OCI-LY1 (cell line): Measurements from ENCODE around the gene RECQL5.

Experiments
- EZH2 ChIP-seq: fragments of 200-600 bp; sonication (generic), shearing (Covaris generic); IDR thresholded peaks from 2 replicates; pipeline ENCODE4 v1.8.0; 2017; ENCODE audit warnings: borderline replicate concordance, mixed run types, mild to moderate bottlenecking, antibody characterized with exemption, low read length, moderate library complexity, mixed read lengths
- TF ChIP-seq, protein P1 (sequence below): fragments of 200-600 bp; sonication (generic), shearing (Covaris generic); IDR thresholded peaks from 2 replicates; pipeline ENCODE4 v1.5.1; 2017; ENCODE audit warnings: mild to moderate bottlenecking, antibody characterized with exemption, low read length, moderate library complexity, mixed read lengths

DNA sequence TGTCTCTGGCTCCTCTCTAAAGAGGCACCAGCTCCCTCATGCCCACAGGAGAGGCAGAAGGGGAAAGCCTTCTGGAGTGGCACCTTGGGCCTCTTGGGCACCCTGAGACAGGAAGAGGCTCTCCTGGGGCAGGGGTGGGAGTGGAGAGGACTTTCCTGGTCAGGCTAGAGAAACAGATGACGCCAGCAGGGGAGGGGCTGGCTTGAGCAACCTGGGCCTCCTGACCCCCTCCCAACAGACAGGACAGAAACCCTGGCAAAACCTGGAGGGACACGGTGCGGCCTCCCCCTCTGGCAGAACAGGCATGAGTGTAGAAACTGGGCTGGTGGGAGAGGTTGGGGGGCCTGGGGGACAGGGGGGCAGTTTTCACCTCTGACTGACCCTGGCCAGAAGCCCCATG, 27.6 kb downstream of the RECQL5 start:
- TF ChIP-seq, protein P1, sequence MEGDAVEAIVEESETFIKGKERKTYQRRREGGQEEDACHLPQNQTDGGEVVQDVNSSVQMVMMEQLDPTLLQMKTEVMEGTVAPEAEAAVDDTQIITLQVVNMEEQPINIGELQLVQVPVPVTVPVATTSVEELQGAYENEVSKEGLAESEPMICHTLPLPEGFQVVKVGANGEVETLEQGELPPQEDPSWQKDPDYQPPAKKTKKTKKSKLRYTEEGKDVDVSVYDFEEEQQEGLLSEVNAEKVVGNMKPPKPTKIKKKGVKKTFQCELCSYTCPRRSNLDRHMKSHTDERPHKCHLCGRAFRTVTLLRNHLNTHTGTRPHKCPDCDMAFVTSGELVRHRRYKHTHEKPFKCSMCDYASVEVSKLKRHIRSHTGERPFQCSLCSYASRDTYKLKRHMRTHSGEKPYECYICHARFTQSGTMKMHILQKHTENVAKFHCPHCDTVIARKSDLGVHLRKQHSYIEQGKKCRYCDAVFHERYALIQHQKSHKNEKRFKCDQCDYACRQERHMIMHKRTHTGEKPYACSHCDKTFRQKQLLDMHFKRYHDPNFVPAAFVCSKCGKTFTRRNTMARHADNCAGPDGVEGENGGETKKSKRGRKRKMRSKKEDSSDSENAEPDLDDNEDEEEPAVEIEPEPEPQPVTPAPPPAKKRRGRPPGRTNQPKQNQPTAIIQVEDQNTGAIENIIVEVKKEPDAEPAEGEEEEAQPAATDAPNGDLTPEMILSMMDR, result no peak
- no peak for TF ChIP-seq EZH2
